ENCODE results near the gene SKIC2.

- TF ChIP-seq CTCF (IDR thresholded peaks at IDR 0.05; ENCODE audit: insufficient read depth, low read length) (no peak), SPI1 (IDR thresholded peaks at IDR 0.05; ENCODE audit: borderline replicate concordance, low read depth) (no peak)
- TF ChIP-seq, protein P1, sequence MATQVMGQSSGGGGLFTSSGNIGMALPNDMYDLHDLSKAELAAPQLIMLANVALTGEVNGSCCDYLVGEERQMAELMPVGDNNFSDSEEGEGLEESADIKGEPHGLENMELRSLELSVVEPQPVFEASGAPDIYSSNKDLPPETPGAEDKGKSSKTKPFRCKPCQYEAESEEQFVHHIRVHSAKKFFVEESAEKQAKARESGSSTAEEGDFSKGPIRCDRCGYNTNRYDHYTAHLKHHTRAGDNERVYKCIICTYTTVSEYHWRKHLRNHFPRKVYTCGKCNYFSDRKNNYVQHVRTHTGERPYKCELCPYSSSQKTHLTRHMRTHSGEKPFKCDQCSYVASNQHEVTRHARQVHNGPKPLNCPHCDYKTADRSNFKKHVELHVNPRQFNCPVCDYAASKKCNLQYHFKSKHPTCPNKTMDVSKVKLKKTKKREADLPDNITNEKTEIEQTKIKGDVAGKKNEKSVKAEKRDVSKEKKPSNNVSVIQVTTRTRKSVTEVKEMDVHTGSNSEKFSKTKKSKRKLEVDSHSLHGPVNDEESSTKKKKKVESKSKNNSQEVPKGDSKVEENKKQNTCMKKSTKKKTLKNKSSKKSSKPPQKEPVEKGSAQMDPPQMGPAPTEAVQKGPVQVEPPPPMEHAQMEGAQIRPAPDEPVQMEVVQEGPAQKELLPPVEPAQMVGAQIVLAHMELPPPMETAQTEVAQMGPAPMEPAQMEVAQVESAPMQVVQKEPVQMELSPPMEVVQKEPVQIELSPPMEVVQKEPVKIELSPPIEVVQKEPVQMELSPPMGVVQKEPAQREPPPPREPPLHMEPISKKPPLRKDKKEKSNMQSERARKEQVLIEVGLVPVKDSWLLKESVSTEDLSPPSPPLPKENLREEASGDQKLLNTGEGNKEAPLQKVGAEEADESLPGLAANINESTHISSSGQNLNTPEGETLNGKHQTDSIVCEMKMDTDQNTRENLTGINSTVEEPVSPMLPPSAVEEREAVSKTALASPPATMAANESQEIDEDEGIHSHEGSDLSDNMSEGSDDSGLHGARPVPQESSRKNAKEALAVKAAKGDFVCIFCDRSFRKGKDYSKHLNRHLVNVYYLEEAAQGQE (IDR thresholded peaks at IDR 0.05; ENCODE audit: insufficient replicate concordance, low read depth), result no peak
Measured at GRCh38 chr6:31919624-31920303, 39.2 kb upstream of the SKIC2 start.

Data from HL-60 (cell line).